Measurements from ENCODE around the gene CABP2. TPM values are rescaled to one million over a fixed set of nuclear protein-coding genes. Genes with fewer than 3 reads are reported as not detected.

CABP2 gene
- polyA plus RNA-seq, 1 of the 3 experiments (the other 2 are of a cell fraction): not detected

DNA sequence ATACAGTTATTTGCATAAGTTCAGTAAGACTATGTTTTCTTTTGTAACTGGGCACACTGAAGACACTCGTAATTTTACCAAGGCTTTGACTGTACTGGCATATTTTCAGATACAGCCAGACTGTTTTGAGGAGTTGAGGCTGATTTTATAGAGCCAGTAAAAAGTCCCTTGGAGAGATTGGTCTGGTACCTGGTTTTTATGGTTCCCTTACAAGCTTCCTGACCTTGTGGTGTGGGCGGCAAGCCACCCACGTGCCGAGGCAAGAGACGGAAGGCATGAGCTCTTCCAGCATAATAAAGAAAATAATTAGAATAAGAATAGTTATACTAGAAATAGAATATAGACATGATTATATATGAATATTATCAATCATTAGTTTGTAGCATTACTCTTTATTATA, 49.1 kb upstream of the CABP2 start:
- no peak for DNase-seq
- no peak overlapping the region for H3K4me3 ChIP-seq (ENCODE audit: low read depth in 2 of 2, low read length in 1 of 2)
- no peak overlapping the region for H3K9ac ChIP-seq
- H4K20me1 ChIP-seq (ENCODE audit: insufficient read depth): no peaks in the 10 kb centered on the region
- no peaks in the 10 kb centered on the region for H3K9me2 ChIP-seq
- no peak overlapping the region for H2AFZ ChIP-seq (ENCODE audit: low read depth)
- CTCF ChIA-PET: interaction anchor here (0.6 to 4.0 kb wide), 18 partner anchors 8 to 171 kb away, joined by 3 to 43 read pairs (median 4); partner anchors contain the start of genes GSTP1 and NUDT8
- no peak for TF ChIP-seq SMC3 (IDR thresholded peaks at IDR 0.05; ENCODE audit: low read depth, low read length)
- TF ChIP-seq FOSL2 (IDR thresholded peaks at IDR 0.05; ENCODE audit: borderline replicate concordance, low read depth): no peak
- TF ChIP-seq, protein P1, sequence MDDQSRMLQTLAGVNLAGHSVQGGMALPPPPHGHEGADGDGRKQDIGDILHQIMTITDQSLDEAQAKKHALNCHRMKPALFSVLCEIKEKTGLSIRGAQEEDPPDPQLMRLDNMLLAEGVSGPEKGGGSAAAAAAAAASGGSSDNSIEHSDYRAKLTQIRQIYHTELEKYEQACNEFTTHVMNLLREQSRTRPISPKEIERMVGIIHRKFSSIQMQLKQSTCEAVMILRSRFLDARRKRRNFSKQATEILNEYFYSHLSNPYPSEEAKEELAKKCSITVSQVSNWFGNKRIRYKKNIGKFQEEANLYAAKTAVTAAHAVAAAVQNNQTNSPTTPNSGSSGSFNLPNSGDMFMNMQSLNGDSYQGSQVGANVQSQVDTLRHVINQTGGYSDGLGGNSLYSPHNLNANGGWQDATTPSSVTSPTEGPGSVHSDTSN (IDR thresholded peaks at IDR 0.05): no peak
- TF ChIP-seq, protein P2, sequence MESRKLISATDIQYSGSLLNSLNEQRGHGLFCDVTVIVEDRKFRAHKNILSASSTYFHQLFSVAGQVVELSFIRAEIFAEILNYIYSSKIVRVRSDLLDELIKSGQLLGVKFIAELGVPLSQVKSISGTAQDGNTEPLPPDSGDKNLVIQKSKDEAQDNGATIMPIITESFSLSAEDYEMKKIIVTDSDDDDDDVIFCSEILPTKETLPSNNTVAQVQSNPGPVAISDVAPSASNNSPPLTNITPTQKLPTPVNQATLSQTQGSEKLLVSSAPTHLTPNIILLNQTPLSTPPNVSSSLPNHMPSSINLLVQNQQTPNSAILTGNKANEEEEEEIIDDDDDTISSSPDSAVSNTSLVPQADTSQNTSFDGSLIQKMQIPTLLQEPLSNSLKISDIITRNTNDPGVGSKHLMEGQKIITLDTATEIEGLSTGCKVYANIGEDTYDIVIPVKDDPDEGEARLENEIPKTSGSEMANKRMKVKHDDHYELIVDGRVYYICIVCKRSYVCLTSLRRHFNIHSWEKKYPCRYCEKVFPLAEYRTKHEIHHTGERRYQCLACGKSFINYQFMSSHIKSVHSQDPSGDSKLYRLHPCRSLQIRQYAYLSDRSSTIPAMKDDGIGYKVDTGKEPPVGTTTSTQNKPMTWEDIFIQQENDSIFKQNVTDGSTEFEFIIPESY (IDR thresholded peaks at IDR 0.05; ENCODE audit: borderline replicate concordance, low read depth): no peak
- TF ChIP-seq JUND (IDR thresholded peaks at IDR 0.05): no peak
- TF ChIP-seq, protein P3, sequence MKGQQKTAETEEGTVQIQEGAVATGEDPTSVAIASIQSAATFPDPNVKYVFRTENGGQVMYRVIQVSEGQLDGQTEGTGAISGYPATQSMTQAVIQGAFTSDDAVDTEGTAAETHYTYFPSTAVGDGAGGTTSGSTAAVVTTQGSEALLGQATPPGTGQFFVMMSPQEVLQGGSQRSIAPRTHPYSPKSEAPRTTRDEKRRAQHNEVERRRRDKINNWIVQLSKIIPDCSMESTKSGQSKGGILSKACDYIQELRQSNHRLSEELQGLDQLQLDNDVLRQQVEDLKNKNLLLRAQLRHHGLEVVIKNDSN (IDR thresholded peaks at IDR 0.05; ENCODE audit: borderline replicate concordance, low read depth): no peak
- TF ChIP-seq, protein P4, sequence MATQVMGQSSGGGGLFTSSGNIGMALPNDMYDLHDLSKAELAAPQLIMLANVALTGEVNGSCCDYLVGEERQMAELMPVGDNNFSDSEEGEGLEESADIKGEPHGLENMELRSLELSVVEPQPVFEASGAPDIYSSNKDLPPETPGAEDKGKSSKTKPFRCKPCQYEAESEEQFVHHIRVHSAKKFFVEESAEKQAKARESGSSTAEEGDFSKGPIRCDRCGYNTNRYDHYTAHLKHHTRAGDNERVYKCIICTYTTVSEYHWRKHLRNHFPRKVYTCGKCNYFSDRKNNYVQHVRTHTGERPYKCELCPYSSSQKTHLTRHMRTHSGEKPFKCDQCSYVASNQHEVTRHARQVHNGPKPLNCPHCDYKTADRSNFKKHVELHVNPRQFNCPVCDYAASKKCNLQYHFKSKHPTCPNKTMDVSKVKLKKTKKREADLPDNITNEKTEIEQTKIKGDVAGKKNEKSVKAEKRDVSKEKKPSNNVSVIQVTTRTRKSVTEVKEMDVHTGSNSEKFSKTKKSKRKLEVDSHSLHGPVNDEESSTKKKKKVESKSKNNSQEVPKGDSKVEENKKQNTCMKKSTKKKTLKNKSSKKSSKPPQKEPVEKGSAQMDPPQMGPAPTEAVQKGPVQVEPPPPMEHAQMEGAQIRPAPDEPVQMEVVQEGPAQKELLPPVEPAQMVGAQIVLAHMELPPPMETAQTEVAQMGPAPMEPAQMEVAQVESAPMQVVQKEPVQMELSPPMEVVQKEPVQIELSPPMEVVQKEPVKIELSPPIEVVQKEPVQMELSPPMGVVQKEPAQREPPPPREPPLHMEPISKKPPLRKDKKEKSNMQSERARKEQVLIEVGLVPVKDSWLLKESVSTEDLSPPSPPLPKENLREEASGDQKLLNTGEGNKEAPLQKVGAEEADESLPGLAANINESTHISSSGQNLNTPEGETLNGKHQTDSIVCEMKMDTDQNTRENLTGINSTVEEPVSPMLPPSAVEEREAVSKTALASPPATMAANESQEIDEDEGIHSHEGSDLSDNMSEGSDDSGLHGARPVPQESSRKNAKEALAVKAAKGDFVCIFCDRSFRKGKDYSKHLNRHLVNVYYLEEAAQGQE (IDR thresholded peaks at IDR 0.05; ENCODE audit: low read depth, low read length): no peak
- no peaks in the 10 kb centered on the region for H3K79me2 ChIP-seq (ENCODE audit: insufficient read depth)
- no peak overlapping the region for H3K4me2 ChIP-seq
- no peak overlapping the region for H3K27ac ChIP-seq (ENCODE audit: low read depth in 2 of 2, low read length in 1 of 2)
- H3K27me3 ChIP-seq (ENCODE audit: insufficient read depth): peaks cover 6% of the 10 kb centered on the region
- H3K9me3 ChIP-seq: no peaks in the 10 kb centered on the region
- H3F3A ChIP-seq (replicated peaks; ENCODE audit: insufficient read depth): no peaks in the 10 kb centered on the region
- H3K4me1 ChIP-seq (ENCODE audit: control insufficient read depth in 1 of 2, insufficient read depth in 2 of 2, low read depth in 1 of 2, low read length in 1 of 2): peaks cover 0 to 2% of the 10 kb centered on the region in 2 experiments; a peak in 1 of 4 replicates
- 3% methylated on average over 5 of the region's 5 CpGs for WGBS (ENCODE audit: low lambda C conversion rate)
- no peaks in the 10 kb centered on the region for H3K36me3 ChIP-seq (replicated peaks in 1 of 2; ENCODE audit: control insufficient read depth in 1 of 2, insufficient read depth in 2 of 2, low read length in 1 of 2)
- POLR2A ChIA-PET: interaction anchor here (1.6 kb wide), 1 partner anchor 10 kb away, joined by 5 read pairs; no protein-coding TSS in a partner anchor

DNA sequence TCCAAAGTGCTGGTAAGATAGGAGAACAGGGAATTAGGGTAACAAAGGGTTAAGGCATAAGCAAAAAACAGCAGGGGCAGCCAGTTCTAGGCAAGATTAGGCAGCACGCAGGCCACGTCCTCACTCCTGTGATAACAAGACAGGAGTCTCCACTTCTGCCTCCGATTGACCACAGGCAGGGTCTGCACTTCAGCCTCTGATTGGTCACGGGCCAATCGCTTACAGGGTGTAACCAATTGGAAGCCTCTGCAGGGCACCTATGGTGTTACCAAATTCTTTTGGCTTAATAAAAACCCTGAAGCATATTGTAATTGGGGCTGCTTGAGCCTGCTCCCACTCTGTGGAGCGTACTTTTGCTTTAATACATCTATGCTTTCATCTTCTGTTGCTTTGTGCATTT, 48.2 kb upstream of the CABP2 start:
- Histone ChIP-seq H3K36me3 (replicated peaks in 1 of 2; ENCODE audit: control insufficient read depth in 1 of 2, insufficient read depth in 2 of 2, low read length in 1 of 2) (no peaks in the 10 kb centered on the region), H3F3A (replicated peaks; ENCODE audit: insufficient read depth) (no peaks in the 10 kb centered on the region), H3K27me3 (ENCODE audit: insufficient read depth) (peaks cover 6% of the 10 kb centered on the region), H3K9me3 (no peaks in the 10 kb centered on the region), H2AFZ (ENCODE audit: low read depth) (no peak overlapping the region), H3K27ac (ENCODE audit: low read depth in 2 of 2, low read length in 1 of 2) (no peak overlapping the region), H3K4me2 (no peak overlapping the region), H3K4me3 (ENCODE audit: low read depth in 2 of 2, low read length in 1 of 2) (no peak overlapping the region), H3K4me1 (ENCODE audit: control insufficient read depth in 1 of 2, insufficient read depth in 2 of 2, low read depth in 1 of 2, low read length in 1 of 2) (no peaks in the 10 kb centered on the region; a peak in 1 of 4 replicates), H4K20me1 (ENCODE audit: insufficient read depth) (no peaks in the 10 kb centered on the region), H3K9ac (no peak overlapping the region), H3K79me2 (ENCODE audit: insufficient read depth) (no peaks in the 10 kb centered on the region), H3K9me2 (no peaks in the 10 kb centered on the region)
- ChIA-PET POLR2A (no interaction called here), CTCF (interaction anchor here (0.9 to 4.0 kb wide), 6 partner anchors 10 to 58 kb away, joined by 4 to 43 read pairs (median 7); partner anchors contain the start of genes GSTP1 and NUDT8)
- 19% methylated on average over 3 of the region's 6 CpGs for WGBS (ENCODE audit: low lambda C conversion rate)
- no peak for DNase-seq
- TF ChIP-seq MEF2A (IDR thresholded peaks at IDR 0.05; ENCODE audit: borderline replicate concordance, low read depth) (no peak), NFIC (IDR thresholded peaks at IDR 0.05; ENCODE audit: borderline replicate concordance) (no peak), RXRA (IDR thresholded peaks at IDR 0.05; ENCODE audit: borderline replicate concordance, low read depth) (no peak), EZH2phosphoT487 (IDR thresholded peaks at IDR 0.05; ENCODE audit: borderline replicate concordance, low read depth) (no peak), GABPA (IDR thresholded peaks at IDR 0.05; ENCODE audit: low read depth) (no peak), POLR2AphosphoS5 (IDR thresholded peaks at IDR 0.05; ENCODE audit: low read depth, low read length) (no peak), TEAD4 (IDR thresholded peaks at IDR 0.05; ENCODE audit: borderline replicate concordance, insufficient read depth) (no peak), NRF1 (IDR thresholded peaks at IDR 0.05; ENCODE audit: low read depth, low read length) (no peak), MXI1 (IDR thresholded peaks at IDR 0.05; ENCODE audit: low read depth, low read length) (no peak), RCOR1 (IDR thresholded peaks at IDR 0.05; ENCODE audit: low read length) (no peak)
- TF ChIP-seq, protein P5, sequence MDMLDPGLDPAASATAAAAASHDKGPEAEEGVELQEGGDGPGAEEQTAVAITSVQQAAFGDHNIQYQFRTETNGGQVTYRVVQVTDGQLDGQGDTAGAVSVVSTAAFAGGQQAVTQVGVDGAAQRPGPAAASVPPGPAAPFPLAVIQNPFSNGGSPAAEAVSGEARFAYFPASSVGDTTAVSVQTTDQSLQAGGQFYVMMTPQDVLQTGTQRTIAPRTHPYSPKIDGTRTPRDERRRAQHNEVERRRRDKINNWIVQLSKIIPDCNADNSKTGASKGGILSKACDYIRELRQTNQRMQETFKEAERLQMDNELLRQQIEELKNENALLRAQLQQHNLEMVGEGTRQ (IDR thresholded peaks at IDR 0.05; ENCODE audit: borderline replicate concordance, low read depth, low read length): no peak
- TF ChIP-seq, protein P3 (IDR thresholded peaks at IDR 0.05; ENCODE audit: borderline replicate concordance, low read depth): no peak
